Activated CD4-positive, alpha-beta T cell treated with anti-CD3 and anti-CD28 coated beads for 1 hour (primary cell): ENCODE measurements around the gene TOP1.

Source experiments
- DNase-seq: peaks from one replicate; pipeline ENCODE4 v3.0.0-alpha.2; 2020

The TOP1 gene

DNA sequence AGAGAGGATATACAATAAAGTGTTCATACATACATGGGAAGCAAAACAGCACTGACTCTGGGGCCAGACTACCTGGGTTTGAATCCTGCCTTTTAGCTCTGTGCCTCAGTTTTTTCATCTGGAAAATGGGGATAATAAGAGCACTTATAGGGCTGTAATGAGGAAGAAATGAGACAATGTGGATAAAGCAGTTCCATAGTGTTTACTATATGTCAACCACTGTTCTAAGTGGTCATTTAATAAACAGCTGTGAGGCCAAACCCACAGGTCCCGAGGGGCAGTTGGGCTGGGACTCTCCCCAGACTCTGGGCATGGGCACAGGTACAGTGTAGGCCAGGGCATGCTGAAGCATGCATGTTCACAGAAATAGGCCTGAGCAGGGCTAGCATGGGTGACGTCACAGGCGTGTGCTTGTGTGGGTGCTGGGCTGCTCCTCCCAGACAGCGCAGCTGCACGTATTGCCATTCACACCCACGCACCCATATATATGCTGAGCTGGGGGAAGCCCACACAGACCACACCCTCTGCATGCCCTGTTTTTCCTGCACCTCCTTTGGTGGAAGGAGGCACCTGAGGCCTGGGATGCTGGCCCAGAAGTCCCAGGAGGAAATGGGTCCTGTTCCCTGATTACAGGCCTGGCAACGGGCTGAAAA, 105.2 kb downstream of the TOP1 start:
- DNase-seq, result peak; percentile 37

DNA sequence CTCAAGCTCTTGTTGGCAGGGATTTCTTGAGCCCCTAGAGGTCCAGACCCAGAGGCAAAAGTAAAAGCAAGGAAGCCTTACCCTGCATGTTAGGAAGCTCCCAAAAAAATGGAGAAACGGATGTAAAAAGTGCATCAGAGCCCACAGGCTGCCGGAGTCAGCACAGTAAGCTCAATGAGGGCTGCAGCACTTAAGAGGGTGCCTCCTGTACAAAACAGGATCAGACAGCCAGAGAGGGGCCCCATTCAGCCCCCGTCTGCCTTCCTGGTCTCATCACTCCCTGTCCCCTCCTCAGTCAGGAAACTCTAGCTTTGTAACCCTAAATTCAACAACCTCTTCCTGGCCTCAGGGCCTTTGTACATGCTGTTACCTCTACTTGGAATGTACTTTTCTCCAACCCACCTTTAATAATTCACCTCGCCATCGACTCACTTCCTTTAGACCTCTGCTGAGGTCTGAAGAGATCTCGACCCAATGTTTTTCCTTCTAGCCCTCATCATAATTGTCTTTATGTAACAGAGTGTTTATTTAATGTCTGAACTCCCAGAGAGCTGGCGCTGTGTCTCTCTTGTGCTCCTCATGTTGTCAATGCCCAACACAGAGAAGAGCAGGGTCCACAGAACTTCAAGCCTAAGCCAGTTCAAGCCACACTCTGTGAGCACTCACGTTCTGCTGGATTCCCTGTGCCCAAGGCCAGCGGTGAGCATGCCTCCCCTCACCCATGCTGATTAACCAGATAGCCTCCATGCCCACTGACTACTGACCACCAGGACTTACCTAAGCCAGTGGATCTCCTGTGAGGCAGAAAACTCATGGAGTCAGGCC, 106.0 kb downstream of the TOP1 start:
- DNase-seq, result no peak

DNA sequence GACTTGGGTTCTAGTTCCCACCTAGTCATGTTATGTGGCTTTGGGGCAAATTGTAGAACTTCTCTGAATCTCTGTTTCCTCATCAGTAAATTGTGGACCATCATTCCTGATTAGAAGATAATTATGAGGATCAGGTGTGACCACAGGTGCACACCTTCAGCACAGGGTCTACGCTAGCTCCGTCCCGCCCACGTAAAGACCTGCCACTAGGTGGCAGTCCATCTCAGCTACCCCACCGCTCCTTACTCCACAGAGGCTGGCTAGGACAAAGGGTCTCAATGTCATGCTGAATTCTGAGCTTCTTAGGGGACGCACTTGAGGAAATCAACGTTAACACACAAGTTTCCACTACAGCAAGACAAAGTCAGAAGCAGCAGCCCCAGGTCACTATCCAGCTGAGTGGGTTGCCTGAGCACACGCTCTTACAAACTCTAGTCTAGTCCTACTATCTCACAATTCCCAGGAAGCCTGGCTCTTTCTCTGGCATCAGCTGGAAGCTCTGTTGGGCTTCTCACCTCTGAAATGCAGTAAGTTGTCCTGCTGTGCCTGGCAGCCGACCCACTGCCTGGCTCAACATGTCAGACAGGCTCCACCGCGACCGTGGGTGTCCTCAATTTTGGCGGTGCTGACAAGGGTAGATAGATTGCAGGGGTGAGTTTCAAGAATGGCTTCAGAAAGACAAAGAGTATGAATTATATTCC, 106.7 kb downstream of the TOP1 start:
- DNase-seq, result peak; percentile 52

DNA sequence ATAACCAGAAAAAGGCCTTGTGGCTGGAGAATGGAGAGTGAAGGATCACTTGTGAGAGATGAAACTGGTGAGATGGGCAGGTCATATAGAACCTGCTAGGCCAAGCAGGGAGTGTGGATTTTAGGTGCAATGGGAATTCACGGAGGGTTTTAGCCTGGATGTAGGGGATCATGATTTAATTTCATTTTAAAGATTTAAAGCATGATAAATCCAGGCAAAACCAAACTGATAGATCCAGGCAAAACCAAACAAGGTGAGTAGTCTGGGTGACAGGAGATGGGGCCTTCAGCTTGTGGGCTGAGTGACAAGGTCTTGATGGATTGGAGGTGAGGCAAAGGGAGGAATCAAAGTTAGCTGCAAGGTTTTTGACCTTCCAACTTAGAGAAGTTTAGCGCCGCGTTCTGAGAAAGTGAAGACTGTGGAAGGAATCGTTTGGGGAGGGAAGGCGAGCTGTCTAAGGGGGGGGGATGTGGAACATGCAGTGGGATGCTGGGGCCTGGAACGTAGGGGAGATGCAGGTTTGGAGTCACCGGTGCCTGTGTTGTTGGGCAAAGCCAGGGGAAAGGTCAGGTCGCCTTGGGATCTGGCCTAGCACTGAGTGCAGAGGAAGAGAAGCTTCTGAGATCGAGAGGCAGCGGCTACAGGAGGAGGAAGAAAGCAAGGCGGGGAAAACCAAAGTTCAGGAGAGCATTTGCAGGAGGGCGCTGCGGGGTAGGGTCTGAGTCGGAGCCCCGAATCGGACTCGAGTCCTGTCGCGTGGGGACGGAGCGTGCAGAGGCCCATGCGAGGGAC, 107.5 kb downstream of the TOP1 start:
- no peak for DNase-seq

DNA sequence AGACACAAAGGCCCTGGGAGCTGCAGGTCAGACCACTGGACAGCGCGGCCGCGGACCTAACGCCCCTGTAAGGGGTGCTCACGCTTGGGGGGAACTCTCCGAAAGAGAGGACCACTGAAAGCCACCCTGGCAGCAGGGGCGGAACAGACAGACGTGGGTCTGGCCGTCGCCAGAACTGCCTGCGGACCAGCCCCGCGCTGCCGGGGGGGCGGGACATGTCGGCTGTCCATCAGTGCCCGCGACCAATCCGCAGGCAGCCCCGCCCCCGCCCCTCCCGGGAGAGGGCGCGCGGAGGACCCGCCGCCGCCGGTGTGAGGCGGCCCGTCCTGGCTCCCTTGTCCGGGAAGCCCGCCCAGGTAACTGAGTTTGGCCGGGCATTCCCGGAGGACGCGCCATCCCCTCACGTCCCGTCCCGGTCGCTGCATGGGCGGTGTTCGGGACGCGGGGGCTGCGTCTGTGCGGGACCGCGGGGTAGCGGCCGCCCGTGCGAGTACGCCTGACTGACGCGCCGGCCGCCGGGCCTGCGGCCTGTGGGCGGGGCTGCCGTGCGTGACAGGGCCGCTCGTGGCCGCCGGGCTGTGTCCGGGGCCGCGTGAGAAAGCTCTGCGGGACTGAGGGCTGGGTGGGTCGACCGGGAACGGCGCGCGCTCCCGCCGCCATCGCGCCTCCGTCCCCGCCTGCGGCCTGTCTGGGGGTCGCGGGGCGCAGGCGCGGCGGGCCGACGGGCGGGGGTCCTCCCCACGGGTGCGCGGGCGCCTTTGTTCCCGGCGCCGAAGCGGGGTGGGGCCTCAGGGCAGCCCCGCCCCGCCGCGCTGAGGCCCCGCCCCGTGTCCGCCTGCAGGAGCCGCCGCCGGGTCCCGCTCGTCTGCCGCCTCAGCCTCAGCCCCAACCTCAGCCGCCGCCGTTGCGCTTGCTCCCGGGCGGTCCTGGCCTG, 108.3 kb downstream of the TOP1 start, which contains the start of gene PLCG1:
TSS of gene PLCG1 (plus strand) at position 864 of the 934 bp plus-strand sequence. CDS start 99 bp downstream, outside the sequence.
- peak; percentile 76 for DNase-seq

DNA sequence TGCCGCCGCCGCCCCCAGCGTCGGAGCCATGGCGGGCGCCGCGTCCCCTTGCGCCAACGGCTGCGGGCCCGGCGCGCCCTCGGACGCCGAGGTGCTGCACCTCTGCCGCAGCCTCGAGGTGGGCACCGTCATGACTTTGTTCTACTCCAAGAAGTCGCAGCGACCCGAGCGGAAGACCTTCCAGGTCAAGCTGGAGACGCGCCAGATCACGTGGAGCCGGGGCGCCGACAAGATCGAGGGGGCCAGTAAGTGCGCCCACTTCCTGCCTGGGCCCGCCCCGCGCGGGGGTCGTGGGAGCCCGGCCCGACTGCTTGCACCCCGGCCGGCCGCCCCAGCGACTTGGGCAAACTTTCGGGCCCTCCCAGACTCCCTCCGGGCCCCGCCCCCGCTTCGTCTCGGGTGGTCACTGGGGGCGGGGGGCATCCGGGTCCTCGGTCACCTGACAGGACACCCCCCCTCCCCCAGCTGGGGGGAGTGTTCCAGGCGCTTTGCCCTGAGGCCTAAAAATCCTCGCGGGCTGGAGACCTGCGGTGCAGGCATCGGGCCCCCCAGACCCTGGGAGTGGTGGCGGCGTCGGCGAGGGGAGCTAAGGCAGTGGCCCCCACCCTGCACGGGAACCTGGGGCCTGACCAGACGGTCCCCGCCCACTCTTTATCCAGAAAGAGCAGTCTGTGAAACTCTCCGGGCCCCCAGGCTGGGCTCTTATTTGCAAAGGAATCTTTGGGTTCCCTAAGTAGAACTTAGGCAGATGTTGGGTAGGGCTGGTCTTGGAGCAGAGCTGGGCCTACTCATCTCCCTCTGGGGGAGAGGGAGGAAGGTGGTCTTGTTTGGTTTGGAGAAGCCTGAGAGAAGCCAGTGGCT, 109.2 kb downstream of the TOP1 start:
- DNase-seq, result peak; percentile 32

DNA sequence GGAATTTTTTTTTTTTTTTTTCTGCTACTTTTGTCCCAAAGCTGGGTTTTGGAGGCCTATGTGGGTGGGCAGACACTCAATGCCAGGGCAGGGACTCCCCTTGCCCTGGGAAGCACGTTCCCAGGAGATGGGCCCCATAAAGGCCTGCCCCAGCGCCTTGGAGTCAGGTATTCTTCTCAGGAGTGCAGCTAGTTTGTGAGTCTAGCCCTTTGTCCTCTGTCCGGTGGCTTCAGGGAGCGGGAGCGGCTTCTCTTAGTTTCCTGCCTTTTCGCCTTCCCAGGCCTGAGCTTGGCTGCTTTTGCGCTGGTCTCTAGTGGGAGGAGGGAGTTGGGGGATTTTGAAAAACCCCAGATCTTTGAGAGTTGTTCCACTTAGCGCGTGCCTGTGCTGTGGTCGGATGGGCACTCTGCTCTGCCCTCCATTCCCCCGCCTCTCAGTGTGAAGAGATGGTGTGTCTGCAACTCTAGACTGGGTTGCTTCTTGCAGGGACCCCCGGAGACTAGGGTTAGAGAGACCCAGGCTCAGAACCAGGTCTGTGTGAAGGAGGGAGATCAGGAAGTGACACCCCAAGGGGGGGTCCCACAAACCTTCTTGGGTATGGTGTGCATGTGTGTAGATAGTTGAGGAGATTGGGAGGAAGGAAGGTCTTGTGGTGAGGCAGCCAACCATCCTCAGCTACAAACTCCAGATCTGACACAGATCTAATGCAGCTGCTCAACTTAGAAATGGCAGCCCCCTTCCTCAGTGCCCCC, 110.0 kb downstream of the TOP1 start:
- DNase-seq, result no peak

DNA sequence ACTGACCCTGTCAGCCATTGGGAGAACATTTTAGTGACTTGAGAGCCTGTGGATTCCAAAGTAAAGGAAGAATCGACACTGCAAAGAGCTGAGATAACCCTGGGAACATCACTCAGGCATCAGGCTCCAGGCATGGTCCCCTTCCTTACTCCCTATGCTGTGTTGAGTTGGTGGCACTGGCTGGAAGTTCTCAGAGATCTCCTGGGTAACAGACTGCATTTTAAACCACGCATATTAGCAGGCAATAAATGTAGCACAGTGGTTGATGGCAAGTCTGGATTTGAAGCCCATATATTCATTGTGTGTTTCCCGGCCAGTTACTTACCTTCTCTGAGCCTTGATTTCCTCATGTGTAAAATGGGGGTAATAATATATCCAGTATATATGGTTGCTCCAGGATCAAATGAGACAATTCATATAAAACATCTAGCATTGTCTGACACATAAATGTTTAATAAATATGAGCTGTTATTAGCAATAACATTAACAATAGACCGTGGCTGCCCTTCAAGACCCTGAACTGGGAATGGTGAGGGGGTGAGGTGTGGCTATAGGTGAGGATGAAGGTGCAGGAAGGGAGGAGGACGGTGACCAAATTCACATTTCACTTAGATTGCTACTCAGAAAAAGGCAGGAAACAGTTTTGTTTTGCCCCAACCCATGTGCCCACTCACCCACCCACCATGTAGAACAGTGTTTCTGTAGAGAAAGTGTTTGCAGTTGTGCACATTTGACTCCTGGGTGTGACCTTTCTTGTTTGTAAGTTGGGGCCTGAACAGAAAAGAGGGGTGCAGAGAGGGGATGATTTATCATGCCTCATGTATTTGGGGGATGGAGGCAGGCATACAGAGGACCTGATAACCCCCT, 110.8 kb downstream of the TOP1 start:
- DNase-seq, result no peak

DNA sequence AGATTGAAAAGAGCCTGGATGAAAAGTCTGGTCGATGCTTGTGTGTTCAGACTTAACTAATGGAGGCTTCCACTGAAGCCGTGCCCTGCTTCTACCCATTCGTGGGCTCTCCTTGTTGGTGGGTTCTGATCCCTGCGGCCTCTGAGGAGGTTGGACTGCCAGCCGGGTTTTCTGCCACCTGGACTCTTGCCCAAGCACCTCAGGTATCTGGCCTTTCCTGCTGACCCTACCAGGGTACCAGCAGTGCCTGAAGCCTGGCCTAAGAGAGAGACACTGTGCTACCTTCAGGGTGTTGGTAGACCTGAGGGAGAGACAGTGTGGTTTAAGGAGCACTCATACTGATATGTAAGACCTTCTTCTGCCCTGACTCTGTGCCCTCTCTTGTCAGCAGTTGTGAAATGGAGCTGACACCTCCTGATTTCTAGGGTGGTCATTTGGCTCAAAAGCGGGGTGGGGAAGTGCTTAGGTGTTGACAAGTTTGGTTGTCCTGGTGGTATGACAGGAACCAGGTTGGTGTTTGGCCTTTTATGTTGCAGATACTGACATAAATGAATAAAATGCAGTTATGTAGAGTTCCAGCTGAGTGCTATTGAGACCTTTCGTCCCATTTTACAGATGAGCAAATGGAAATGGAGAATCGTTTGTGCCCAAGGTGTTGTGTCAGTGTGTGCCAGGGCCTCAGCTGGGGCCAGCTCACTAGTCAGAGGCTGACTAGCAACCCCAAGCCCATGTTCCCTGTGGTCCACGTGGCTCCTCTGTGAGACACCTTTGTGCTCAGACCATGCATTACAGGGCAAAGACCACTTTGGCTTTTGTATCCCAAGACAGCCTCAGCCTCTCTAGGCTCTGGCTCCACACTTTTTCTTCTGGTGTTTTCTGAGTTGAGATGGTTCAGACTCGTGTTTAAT, 111.9 kb downstream of the TOP1 start:
- DNase-seq, result no peak

DNA sequence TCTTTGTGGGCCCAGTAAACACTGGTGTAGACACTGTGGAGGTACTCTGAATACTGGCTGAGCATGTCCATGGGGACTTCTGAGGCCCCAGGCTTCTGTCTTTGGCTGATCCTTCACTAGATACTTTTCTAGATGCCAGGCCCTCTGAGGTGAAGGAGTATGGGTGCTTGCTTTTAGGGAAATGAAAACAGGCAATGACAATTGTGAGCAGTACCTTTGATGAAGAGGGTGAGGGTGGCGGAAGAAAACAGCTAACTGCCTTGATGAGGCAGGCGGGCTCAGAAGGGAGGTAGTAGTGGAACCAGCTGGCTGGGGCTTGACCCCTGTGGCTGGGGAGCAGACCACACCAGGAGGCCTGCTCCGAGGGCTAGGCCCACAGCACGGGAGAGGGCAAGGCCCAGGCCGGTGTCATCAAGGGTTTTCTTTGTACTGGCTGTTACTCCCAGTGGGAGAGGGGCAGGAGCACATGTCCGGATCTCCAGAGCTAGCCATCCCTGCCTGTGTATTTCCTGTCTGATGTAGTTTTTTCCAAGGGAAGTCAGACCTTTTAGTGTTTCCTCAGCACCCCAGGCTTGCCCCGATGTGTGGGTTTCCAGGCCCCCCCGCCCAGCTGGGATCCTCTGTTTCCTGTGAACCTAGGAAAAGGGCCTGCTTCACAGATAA, 112.7 kb downstream of the TOP1 start:
- no peak for DNase-seq

DNA sequence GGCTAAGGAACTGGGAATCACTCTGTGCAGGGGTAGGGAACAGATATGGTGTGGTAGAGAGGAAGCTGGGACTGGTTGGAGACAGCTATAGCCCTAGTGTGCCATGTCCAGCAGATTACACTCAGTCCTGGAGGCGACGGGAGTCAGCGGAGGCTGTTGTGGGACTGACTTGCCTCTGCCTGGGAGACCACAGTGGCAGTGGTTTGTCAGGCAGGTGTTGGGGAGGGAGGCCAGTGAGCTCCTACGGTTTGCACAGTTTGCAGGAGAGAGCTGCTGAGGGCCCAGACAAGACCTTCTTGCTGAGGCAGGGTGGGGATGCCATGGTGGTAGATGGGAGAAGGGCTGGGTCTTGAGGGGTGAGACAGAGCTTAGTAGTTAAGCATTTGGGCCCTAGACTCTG, 113.6 kb downstream of the TOP1 start:
- DNase-seq, result no peak

DNA sequence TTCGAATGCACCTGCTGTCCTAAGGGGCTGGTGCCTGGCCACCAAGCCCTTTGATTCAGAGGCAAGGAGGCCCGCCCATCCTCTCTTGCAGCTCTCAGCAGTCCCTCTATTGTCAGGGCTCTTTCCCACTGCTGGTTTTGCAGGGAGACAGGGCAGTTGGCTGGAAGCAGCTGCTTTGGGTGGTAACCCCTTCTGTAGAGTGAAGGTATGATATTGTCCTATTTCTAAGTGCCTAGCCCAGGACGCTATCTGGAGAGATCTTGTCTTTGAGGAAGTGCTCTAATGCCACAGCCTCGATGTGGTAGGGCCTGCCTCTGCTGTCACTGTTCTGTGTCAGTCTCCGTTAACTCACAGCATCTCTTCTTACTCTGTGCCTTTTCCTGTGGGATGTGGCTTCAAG, 114.3 kb downstream of the TOP1 start:
- no peak for DNase-seq

DNA sequence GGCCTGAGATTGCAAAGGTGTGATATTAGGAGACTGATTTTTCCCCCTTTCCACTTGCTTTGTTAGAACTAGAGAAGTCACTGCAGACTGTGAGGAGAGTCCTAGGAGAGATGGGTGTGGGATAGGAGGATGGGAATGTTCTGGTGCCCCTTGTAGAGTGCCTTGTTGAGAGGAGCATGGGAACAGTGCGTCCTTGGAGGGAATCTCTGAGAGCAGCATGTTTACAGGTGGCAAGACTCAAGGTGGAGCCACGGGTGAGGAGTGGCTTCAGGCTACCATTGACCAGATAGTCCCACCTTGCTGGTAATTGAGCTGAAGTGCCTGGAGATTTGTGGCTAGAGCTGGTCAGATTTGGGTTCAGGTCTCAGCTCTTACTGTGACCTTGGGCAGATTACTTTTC, 114.7 kb downstream of the TOP1 start:
- DNase-seq, result no peak

DNA sequence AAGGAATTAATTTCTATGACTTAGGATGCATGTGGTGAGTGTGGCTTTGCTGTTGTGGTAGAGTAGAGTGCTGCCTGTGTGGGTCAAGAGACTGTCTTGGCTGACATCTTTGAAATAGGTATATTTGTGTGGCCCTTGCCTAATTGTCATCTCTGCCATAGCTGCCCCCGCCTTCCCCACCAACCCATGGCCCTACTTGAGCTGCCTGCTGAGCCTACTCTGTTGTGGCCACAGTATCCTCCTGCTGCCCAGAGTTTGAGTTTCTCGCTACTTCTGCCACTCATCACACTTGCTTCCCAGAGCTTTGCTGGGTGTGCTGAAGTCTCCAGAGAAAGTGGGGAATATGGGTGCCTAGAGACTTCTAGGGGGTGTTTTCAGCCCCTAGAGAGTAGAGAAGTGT, 116.7 kb downstream of the TOP1 start:
- no peak for DNase-seq

DNA sequence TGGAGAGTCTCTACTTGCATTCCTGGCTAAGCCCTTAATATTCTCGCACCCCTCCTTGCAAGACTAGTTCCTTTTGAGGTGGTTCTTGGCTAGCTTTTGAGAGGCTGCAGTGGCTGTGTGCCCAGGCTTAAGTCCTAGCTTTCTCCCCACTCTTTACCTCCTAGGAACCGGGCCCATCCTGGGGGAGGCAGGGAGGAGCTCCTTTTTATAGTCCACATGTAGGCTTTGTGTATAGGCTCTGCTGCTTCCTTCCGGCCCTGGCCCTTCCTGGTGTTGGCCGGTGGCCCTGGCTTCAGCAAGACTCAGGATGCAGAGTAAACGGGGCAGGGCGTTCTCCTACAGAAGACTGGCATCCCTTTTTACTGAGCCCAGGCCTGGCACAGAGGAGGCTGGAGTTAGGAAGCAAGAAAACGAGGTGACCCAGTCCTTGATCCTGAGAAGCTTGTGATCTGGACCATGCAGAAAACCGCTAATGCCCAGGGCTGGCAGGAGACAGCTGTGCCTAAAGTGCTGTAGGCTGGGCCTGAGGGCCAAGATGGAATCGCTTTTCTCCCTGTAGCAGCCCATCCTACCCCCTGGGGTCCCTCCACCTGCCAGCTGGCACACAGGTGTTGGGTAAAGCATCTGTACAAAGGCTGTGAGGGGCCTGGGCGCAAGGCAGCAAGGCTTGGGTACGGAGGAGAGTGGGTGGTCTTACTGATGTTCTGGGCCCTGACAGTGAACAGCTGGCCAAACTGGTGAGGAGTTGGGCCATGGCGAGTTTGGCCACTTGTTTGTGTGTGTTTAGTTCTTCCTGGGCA, 117.4 kb downstream of the TOP1 start:
- no peak for DNase-seq

DNA sequence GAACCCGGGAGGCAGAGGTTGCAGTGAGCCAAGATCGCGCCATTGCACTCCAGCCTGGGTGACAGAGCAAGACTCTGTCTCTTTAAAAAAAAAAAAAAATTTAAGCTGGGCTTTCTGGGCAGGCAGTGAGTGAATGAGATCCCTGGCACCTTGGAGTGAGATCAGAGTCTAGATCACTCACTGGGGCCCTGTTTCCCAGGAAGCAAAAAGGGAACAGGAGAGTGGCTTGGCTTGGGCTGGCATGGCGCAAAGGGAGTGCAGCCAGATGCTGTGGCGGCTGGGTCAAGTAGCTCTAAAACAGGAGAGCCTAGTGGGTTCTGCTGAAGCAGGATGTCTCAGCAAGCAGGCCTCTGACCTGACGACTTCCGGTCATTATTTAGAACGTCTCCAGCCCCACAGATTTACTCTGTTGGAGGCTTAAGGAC, 119.2 kb downstream of the TOP1 start:
- DNase-seq, result no peak
